Activated CD4-positive, alpha-beta T cell treated with anti-CD3 and anti-CD28 coated beads for 36 hours (primary cell): Measurements from ENCODE around the gene ACVR1B. TPM values are rescaled to one million over a fixed set of nuclear protein-coding genes. Genes with fewer than 3 reads are reported as not detected.

ENCODE experiments used
- ATAC-seq: fragments of 200-7000 bp; cut with Tn5 transposase; one replicate; pipeline ENCODE4 v1.10.0; 2021; ENCODE audit warnings: mild to moderate bottlenecking, moderate library complexity
- CTCF ChIA-PET: fragments of 350-600 bp; sonication (Branson Sonifier 250); formaldehyde crosslinking; loops from one replicate; lab custom pipeline; 2021; ENCODE audit warnings: antibody characterized with exemption; lab: Charles Lee
- POLR2A ChIA-PET: fragments of 350-600 bp; sonication (Branson Sonifier 250); formaldehyde crosslinking; loops from one replicate; lab custom pipeline; 2021; ENCODE audit warnings: antibody characterized with exemption, inconsistent platforms; lab: Charles Lee
- DNase-seq: peaks from one replicate; pipeline ENCODE4 v3.0.0-alpha.2; 2020
- H3K27ac Mint-ChIP-seq: one replicate; pipeline ENCODE4 v1.8.0; 2021; ENCODE audit warnings: mixed read lengths
- H3K27me3 Mint-ChIP-seq: one replicate; pipeline ENCODE4 v1.8.0; 2021; ENCODE audit warnings: mixed read lengths
- H3K36me3 Mint-ChIP-seq: one replicate; pipeline ENCODE4 v1.8.0; 2021; ENCODE audit warnings: low read depth, mixed read lengths
- H3K4me1 Mint-ChIP-seq: one replicate; pipeline ENCODE4 v1.8.0; 2021; ENCODE audit warnings: mixed read lengths
- H3K4me3 Mint-ChIP-seq: one replicate; pipeline ENCODE4 v1.8.0; 2021; ENCODE audit warnings: mild to moderate bottlenecking, moderate library complexity, mixed read lengths
- H3K9me3 Mint-ChIP-seq: one replicate; pipeline ENCODE4 v1.8.0; 2021; ENCODE audit warnings: low read depth, mixed read lengths
- intact Hi-C, 2 experiments: fragments of 100-400 bp; cut with DNase I in 1 of 2; cut with micrococcal nuclease in 1 of 2; formaldehyde crosslinking; loops; one replicate each; pipeline versions ENCODE4 v1.14.2 to v1.15.1; 2022 to 2024; cut with DNase I, micrococcal nuclease
- total RNA-seq, 2 experiments: library from RNA; stranded (reverse); gene quantifications; one replicate each; pipeline ENCODE4 v1.2.3, GENCODE V29; 2021

Gene ACVR1B
- total RNA-seq, 2 experiments from 2014 or later: 10.1 to 12.7 TPM

GRCh38 chr12:52023976-52024688, 72.6 kb downstream of the ACVR1B start:
- Mint-ChIP-seq H3K27me3 (no peaks in the 10 kb centered on the region), H3K9me3 (no peaks in the 10 kb centered on the region), H3K4me1 (peaks cover 37% of the 10 kb centered on the region), H3K27ac (peak overlapping the region; percentile 97), H3K4me3 (peak overlapping the region; percentile 77), H3K36me3 (no peaks in the 10 kb centered on the region)
- ATAC-seq (peak; percentile 4), DNase-seq (no peak)
- ChIA-PET CTCF (interaction anchor here (0.7 to 11.8 kb wide), 28 partner anchors 10 to 561 kb away, joined by 3 to 253 read pairs (median 18); partner anchors contain the start of genes ATG101, NR4A1 and TAMALIN), POLR2A (interaction anchor here (1.4 to 2.0 kb wide), 2 partner anchors 20 to 46 kb away, joined by 4 to 6 read pairs; partner anchors contain the start of gene ATG101)
- intact Hi-C loops: loop anchor here (1.0 to 10.0 kb wide), 8 partner anchors 18 to 599 kb away; partner anchors contain the start of genes TAMALIN (in 2 of the 2), ACVR1B (in 1 of the 2) and SLC4A8 (in 1 of the 2)

GRCh38 chr12:52024845-52025230, 73.3 kb downstream of the ACVR1B start:
- intact Hi-C loops: loop anchor here (1.0 to 10.0 kb wide), 8 partner anchors 8 to 600 kb away; partner anchors contain the start of genes ATG101 (in 2 of the 2), NR4A1 (in 2 of the 2) and SLC4A8 (in 1 of the 2)
- H3K27ac Mint-ChIP-seq: peak overlapping the region; percentile 97
- H3K9me3 Mint-ChIP-seq: no peaks in the 10 kb centered on the region
- ATAC-seq: peak; percentile 59
- peaks cover 37% of the 10 kb centered on the region for H3K4me1 Mint-ChIP-seq
- no peaks in the 10 kb centered on the region for H3K36me3 Mint-ChIP-seq
- no peaks in the 10 kb centered on the region for H3K27me3 Mint-ChIP-seq
- POLR2A ChIA-PET: interaction anchor here (1.1 to 2.0 kb wide), 3 partner anchors 12 to 45 kb away, joined by 4 to 6 read pairs (median 4); partner anchors contain the start of gene ATG101
- peak overlapping the region; percentile 77 for H3K4me3 Mint-ChIP-seq
- CTCF ChIA-PET: interaction anchor here (0.5 to 11.8 kb wide), 38 partner anchors 9 to 1644 kb away, joined by 3 to 253 read pairs (median 12); partner anchors contain the start of genes ATG101, NR4A1, SMIM41 and TAMALIN
- DNase-seq: peak; percentile 85

GRCh38 chr12:52026263-52026662, 74.8 kb downstream of the ACVR1B start:
- CTCF ChIA-PET: interaction anchor here (0.5 to 11.8 kb wide), 27 partner anchors 9 to 302 kb away, joined by 3 to 253 read pairs (median 22); partner anchors contain the start of genes ATG101, NR4A1, SMIM41 and TAMALIN
- H3K9me3 Mint-ChIP-seq: no peaks in the 10 kb centered on the region
- no peak overlapping the region for H3K27ac Mint-ChIP-seq
- ATAC-seq: no peak
- POLR2A ChIA-PET: interaction anchor here (2.0 kb wide), 1 partner anchor 44 kb away, joined by 6 read pairs; the partner anchor contains the start of gene ATG101
- H3K27me3 Mint-ChIP-seq: no peaks in the 10 kb centered on the region
- no peaks in the 10 kb centered on the region for H3K36me3 Mint-ChIP-seq
- intact Hi-C loops: loop anchor here in 1 of 2 experiments (10.0 kb wide), 1 partner anchor 601 kb away; the partner anchor contains the start of gene SLC4A8
- H3K4me3 Mint-ChIP-seq: no peak overlapping the region
- peaks cover 25% of the 10 kb centered on the region for H3K4me1 Mint-ChIP-seq
- no peak for DNase-seq

GRCh38 chr12:52027085-52027843, 75.8 kb downstream of the ACVR1B start:
- peaks cover 28% of the 10 kb centered on the region for H3K4me1 Mint-ChIP-seq
- ATAC-seq (no peak), DNase-seq (no peak)
- no peak overlapping the region for H3K27ac Mint-ChIP-seq
- H3K27me3 Mint-ChIP-seq: no peaks in the 10 kb centered on the region
- intact Hi-C loops: loop anchor here in 1 of 2 experiments (10.0 kb wide), 1 partner anchor 602 kb away; the partner anchor contains the start of gene SLC4A8
- ChIA-PET CTCF (interaction anchor here (0.9 to 11.8 kb wide), 16 partner anchors 8 to 141 kb away, joined by 4 to 253 read pairs (median 50); partner anchors contain the start of genes ATG101, NR4A1 and TAMALIN), POLR2A (no interaction called here)
- no peaks in the 10 kb centered on the region for H3K36me3 Mint-ChIP-seq
- H3K4me3 Mint-ChIP-seq: no peak overlapping the region
- H3K9me3 Mint-ChIP-seq: no peaks in the 10 kb centered on the region

GRCh38 chr12:52029685-52030084, 78.2 kb downstream of the ACVR1B start:
- DNase-seq (no peak), ATAC-seq (no peak)
- intact Hi-C loops: loop anchor here in 1 of 2 experiments (10.0 kb wide), 2 partner anchors 605 to 975 kb away; partner anchors contain the start of genes EIF4B and SLC4A8
- CTCF ChIA-PET: interaction anchor here (0.8 to 11.8 kb wide), 6 partner anchors 6 to 74 kb away, joined by 3 to 253 read pairs (median 10); partner anchors contain the start of gene ATG101
- POLR2A ChIA-PET: interaction anchor here (0.6 kb wide), 1 partner anchor 791 kb away, joined by 3 read pairs; the partner anchor contains the start of gene DAZAP2
- H3K9me3 Mint-ChIP-seq: no peaks in the 10 kb centered on the region
- no peak overlapping the region for H3K4me3 Mint-ChIP-seq
- H3K4me1 Mint-ChIP-seq: peaks cover 38% of the 10 kb centered on the region
- H3K27ac Mint-ChIP-seq: no peak overlapping the region
- H3K27me3 Mint-ChIP-seq: no peaks in the 10 kb centered on the region
- H3K36me3 Mint-ChIP-seq: no peaks in the 10 kb centered on the region

- POLR2A ChIA-PET: interaction anchor here (0.7 to 1.7 kb wide), 3 partner anchors 18 to 295 kb away, joined by 3 to 12 read pairs (median 10); partner anchors contain the start of genes ATG101 and NR4A1
- DNase-seq (peak; percentile 30), ATAC-seq (no peak)
- H3K36me3 Mint-ChIP-seq: no peaks in the 10 kb centered on the region
- H3K27me3 Mint-ChIP-seq: no peaks in the 10 kb centered on the region
- H3K4me1 Mint-ChIP-seq: peaks cover 40% of the 10 kb centered on the region
- intact Hi-C loops: loop anchor here (1.0 to 10.0 kb wide), 3 partner anchors 19 to 972 kb away; partner anchors contain the start of genes ATG101 (in 1 of the 2), EIF4B (in 1 of the 2) and NR4A1 (in 1 of the 2)
- H3K27ac Mint-ChIP-seq: peak overlapping the region; percentile 75
- H3K4me3 Mint-ChIP-seq: peak overlapping the region; percentile 70
- no peaks in the 10 kb centered on the region for H3K9me3 Mint-ChIP-seq
- CTCF ChIA-PET: interaction anchor here (0.7 to 11.8 kb wide), 14 partner anchors 9 to 91 kb away, joined by 3 to 253 read pairs (median 6); partner anchors contain the start of genes ATG101 and NR4A1
These were observed 80.9 kb downstream of the ACVR1B start for GRCh38 chr12:52032446-52032803.

GRCh38 chr12:52032804-52033445, 81.4 kb downstream of the ACVR1B start:
- no peaks in the 10 kb centered on the region for H3K9me3 Mint-ChIP-seq
- H3K27ac Mint-ChIP-seq: peak overlapping the region; percentile 84
- H3K4me3 Mint-ChIP-seq: peak overlapping the region; percentile 70
- no peaks in the 10 kb centered on the region for H3K36me3 Mint-ChIP-seq
- ChIA-PET POLR2A (interaction anchor here (0.6 to 1.7 kb wide), 5 partner anchors 18 to 295 kb away, joined by 3 to 12 read pairs (median 4); partner anchors contain the start of genes ATG101, NR4A1 and TAMALIN), CTCF (interaction anchor here (0.7 to 11.8 kb wide), 14 partner anchors 10 to 91 kb away, joined by 3 to 253 read pairs (median 6); partner anchors contain the start of genes ATG101 and NR4A1)
- ATAC-seq: peak; percentile 98
- H3K27me3 Mint-ChIP-seq: no peaks in the 10 kb centered on the region
- peak; percentile 95 for DNase-seq
- H3K4me1 Mint-ChIP-seq: peaks cover 42% of the 10 kb centered on the region
- intact Hi-C loops: loop anchor here (1.0 to 10.0 kb wide), 6 partner anchors 8 to 972 kb away; partner anchors contain the start of genes ATG101 (in 2 of the 2), NR4A1 (in 2 of the 2), ACVR1B (in 1 of the 2) and EIF4B (in 1 of the 2)

- ATAC-seq (no peak), DNase-seq (no peak)
- Mint-ChIP-seq H3K4me1 (peaks cover 47% of the 10 kb centered on the region), H3K27me3 (no peaks in the 10 kb centered on the region), H3K27ac (peak overlapping the region; percentile 84), H3K36me3 (no peaks in the 10 kb centered on the region), H3K9me3 (no peaks in the 10 kb centered on the region), H3K4me3 (peak overlapping the region; percentile 70)
- ChIA-PET POLR2A (interaction anchor here (0.6 to 1.7 kb wide), 5 partner anchors 17 to 188 kb away, joined by 3 to 12 read pairs (median 4); partner anchors contain the start of genes ATG101, NR4A1 and TAMALIN), CTCF (interaction anchor here (0.8 to 11.8 kb wide), 10 partner anchors 10 to 90 kb away, joined by 3 to 253 read pairs (median 6); partner anchors contain the start of gene ATG101)
- intact Hi-C loops: loop anchor here (1.0 to 10.0 kb wide), 6 partner anchors 8 to 971 kb away; partner anchors contain the start of genes ATG101 (in 2 of the 2), ACVR1B (in 1 of the 2), EIF4B (in 1 of the 2) and NR4A1 (in 1 of the 2)
These were observed 82.1 kb downstream of the ACVR1B start for GRCh38 chr12:52033446-52034140.

GRCh38 chr12:52035190-52035589, 83.7 kb downstream of the ACVR1B start:
- no peaks in the 10 kb centered on the region for H3K27me3 Mint-ChIP-seq
- H3K36me3 Mint-ChIP-seq: no peaks in the 10 kb centered on the region
- ChIA-PET CTCF (interaction anchor here (0.9 to 11.8 kb wide), 4 partner anchors 12 to 36 kb away, joined by 3 to 253 read pairs (median 64); partner anchors contain the start of gene ATG101), POLR2A (no interaction called here)
- peaks cover 63% of the 10 kb centered on the region for H3K4me1 Mint-ChIP-seq
- H3K9me3 Mint-ChIP-seq: no peaks in the 10 kb centered on the region
- no peak overlapping the region for H3K4me3 Mint-ChIP-seq
- no peak for ATAC-seq
- H3K27ac Mint-ChIP-seq: no peak overlapping the region
- intact Hi-C loops: loop anchor here in 1 of 2 experiments (10.0 kb wide), 1 partner anchor 970 kb away; the partner anchor contains the start of gene EIF4B
- no peak for DNase-seq
